GM12875 (cell line): ENCODE results near the gene LCAT.

Experiments used
- H3K4me3 ChIP-seq: one replicate; pipeline ENCODE4 v1.5.1; 2011; ENCODE audit warnings: low read depth, low read length, control low read depth
- TF ChIP-seq, protein P1 (sequence below): IDR thresholded peaks from 2 replicates; pipeline ENCODE4 v1.5.1; 2011; ENCODE audit warnings: low read depth, mild to moderate bottlenecking, control low read depth, inconsistent platforms, low read length, moderate library complexity, borderline replicate concordance; ENCODE audit not compliant: insufficient read depth

LCAT gene

DNA sequence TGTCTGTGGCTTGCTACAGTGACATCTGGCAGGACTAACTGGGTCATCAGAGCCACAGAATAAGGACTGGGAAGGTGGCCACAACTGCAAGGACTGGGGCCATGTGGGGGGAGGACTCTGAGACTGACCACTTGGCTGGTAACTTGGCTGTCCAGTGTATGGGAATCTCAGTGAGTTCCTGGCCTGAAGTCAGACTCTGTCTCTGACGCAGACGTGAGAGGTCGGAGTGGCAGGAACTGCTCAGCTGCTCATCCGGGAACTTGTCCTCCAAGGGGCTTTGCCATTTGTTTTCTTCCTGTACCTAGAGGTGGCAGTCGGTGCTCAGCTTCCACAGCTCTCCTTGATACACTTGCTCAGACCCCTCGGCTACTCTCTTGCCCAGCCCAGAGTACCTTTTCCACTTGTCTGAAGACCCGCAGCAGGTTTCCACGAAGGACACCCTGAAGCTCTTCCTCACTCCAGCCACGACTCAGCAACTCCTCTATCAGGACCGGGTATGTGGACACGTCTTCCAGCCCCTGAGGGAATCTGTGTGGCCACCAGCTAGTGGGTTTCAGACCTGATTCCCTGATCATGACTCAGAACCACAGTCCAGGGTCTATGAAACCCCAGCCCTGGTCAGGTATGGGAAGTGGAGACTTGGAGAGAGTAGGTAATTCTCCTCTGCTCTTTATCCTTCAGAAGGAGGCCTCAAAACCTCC is 43.7 kb upstream of the LCAT start:
- TF ChIP-seq, protein P1, sequence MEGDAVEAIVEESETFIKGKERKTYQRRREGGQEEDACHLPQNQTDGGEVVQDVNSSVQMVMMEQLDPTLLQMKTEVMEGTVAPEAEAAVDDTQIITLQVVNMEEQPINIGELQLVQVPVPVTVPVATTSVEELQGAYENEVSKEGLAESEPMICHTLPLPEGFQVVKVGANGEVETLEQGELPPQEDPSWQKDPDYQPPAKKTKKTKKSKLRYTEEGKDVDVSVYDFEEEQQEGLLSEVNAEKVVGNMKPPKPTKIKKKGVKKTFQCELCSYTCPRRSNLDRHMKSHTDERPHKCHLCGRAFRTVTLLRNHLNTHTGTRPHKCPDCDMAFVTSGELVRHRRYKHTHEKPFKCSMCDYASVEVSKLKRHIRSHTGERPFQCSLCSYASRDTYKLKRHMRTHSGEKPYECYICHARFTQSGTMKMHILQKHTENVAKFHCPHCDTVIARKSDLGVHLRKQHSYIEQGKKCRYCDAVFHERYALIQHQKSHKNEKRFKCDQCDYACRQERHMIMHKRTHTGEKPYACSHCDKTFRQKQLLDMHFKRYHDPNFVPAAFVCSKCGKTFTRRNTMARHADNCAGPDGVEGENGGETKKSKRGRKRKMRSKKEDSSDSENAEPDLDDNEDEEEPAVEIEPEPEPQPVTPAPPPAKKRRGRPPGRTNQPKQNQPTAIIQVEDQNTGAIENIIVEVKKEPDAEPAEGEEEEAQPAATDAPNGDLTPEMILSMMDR: no peak
- H3K4me3 ChIP-seq: no peak overlapping the region

DNA sequence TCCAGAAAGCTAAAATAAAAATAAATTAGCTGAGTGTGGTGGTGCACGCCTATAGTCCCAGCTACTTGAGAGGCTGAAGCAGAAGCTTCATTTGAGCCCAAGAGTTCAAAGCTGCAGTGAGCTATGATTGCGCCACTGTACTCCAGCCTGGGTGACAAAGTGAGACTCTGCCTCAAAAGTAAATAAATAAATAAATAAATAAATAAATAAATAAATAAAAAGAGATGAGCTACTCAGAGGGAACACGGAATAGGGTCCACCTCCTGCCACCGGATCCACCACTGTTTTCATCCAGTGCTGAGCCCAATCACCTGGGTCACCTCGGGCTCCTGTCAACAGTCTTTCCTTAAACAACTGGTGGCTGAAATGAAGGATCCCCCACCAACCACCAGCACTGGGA is 43.0 kb upstream of the LCAT start:
- no peak overlapping the region for H3K4me3 ChIP-seq
- TF ChIP-seq, protein P1: no peak

DNA sequence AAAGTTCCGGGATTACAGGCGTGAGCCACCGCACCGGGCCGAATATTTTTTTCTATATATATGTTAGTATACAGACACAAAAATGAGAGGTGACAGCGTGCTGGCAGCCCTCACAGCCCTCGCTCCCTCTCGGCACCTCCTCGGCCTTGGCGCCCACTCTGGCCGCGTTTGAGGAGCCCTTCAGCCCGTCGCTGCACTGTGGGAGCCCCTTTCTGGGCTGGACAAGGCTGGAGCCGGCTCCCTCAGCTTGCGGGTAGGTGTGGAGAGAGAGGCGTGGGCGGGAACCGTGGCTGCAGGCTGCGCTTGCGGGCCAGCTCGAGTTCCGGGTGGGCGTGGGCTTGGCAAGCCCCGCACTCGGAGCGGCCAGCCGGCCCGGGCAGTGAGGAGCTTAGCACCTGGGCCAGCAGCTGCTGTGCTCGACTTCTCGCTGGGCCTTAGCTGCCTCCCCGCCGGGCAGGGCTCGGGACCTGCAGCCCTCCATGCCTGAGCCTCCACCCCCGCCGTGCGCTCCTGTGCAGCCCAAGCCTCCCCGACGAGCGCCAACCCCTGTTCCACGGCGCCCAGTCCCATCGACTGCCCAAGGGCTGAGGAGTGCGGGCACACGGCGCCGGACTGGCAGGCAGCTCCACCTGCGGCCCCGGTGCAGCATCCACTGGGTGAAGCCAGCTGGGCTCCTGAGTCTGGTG is 38.2 kb upstream of the LCAT start:
- H3K4me3 ChIP-seq: no peak overlapping the region
- TF ChIP-seq, protein P1: no peak

- TF ChIP-seq, protein P1: peak; percentile 18; the same call in 1 of the 2 replicates
- H3K4me3 ChIP-seq: no peak within 1 kb of the TSS
Measured at GRCh38 chr16:67979955-67980678, 36.2 kb upstream of the LCAT start, which contains the start of gene DPEP3. Gene DPEP3, minus strand, starts transcription at chr16:67980499. Its CDS starts 119 bp downstream, at chr16:67980380.

- no peak overlapping the region for H3K4me3 ChIP-seq
- TF ChIP-seq, protein P1: no peak
Measured at GRCh38 chr16:67977469-67978227, 33.7 kb upstream of the LCAT start.

DNA sequence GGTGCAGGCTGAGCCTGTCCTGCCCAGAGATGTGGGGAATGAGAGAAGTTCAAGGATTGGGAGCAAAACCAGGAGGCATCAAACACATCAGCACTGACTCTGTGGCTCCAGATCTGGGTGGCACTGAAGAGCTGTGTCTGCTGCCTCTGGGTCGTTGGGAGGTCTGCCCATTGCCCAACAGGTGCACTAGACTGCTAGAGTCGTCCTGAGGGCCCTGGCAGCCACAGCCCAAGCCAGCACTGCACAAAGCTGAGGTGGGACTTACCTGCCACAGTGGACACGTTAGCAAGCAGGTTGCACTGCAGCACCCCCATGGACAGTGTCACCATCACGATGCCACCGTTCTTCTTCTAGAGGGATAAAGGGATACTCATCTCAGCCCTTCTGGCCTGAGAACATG is 33.1 kb upstream of the LCAT start:
- H3K4me3 ChIP-seq: no peak overlapping the region
- TF ChIP-seq, protein P1: no peak
